Activated CD4-positive, alpha-beta T cell treated with anti-CD3 and anti-CD28 coated beads, Interleukin-2, amount 10 ng/mL, durations not matched to agents 7 days and 5 days (primary cell): ENCODE data around the gene TCF7L1. TPM values are rescaled to one million over a fixed set of nuclear protein-coding genes. Genes with fewer than 3 reads are reported as not detected.

ENCODE experiments used
- CTCF ChIA-PET: fragments of 350-600 bp; sonication (Branson Sonifier 250); formaldehyde crosslinking; loops from one replicate; lab custom pipeline; 2021; ENCODE audit warnings: antibody characterized with exemption; lab: Charles Lee
- POLR2A ChIA-PET: fragments of 350-600 bp; sonication (Branson Sonifier 250); formaldehyde crosslinking; loops from one replicate; lab custom pipeline; 2021; ENCODE audit warnings: antibody characterized with exemption; lab: Charles Lee
- DNase-seq: peaks from one replicate; pipeline ENCODE4 v3.0.0-alpha.2; 2020
- H3K27ac Mint-ChIP-seq: one replicate; pipeline ENCODE4 v1.8.0; 2021; ENCODE audit warnings: mild to moderate bottlenecking, moderate library complexity, mixed read lengths
- H3K27me3 Mint-ChIP-seq: one replicate; pipeline ENCODE4 v1.8.0; 2021; ENCODE audit warnings: mixed read lengths
- H3K36me3 Mint-ChIP-seq: one replicate; pipeline ENCODE4 v1.8.0; 2021; ENCODE audit warnings: low read depth, mixed read lengths
- H3K4me1 Mint-ChIP-seq: one replicate; pipeline ENCODE4 v1.8.0; 2021; ENCODE audit warnings: mixed read lengths
- H3K4me3 Mint-ChIP-seq: one replicate; pipeline ENCODE4 v1.8.0; 2021; ENCODE audit warnings: mild to moderate bottlenecking, moderate library complexity, mixed read lengths
- H3K9me3 Mint-ChIP-seq: one replicate; pipeline ENCODE4 v1.8.0; 2021; ENCODE audit warnings: mixed read lengths
- total RNA-seq, 2 experiments: library from RNA; stranded (reverse); gene quantifications; one replicate each; pipeline ENCODE4 v1.2.3, GENCODE V29; 2021

TCF7L1 gene
- total RNA-seq, 2 experiments from 2014 or later = not detected

DNA sequence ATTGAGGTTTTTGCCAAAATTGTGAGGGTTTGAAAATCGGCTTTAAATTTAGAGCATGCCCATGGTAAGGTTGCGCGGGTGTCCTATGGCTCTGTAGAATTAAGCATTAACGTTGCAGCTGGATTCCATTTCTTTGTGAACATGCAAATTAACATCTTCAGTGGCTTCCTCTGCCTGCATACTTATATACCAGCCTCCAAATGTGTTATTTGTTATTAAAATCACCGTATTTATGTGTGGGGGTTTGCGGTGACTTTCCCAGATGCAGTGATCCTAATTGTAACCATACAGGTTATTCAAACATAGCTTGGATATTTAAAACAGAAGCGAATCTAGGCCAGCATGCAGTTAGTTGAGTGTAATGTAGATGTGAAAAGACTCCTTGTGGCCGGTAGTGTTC is 114.4 kb downstream of the TCF7L1 start:
- ChIA-PET CTCF (no interaction called here), POLR2A (no interaction called here)
- Mint-ChIP-seq H3K36me3 (no peaks in the 10 kb centered on the region), H3K9me3 (no peaks in the 10 kb centered on the region), H3K4me3 (no peak overlapping the region), H3K27me3 (peaks cover 6% of the 10 kb centered on the region), H3K27ac (no peak overlapping the region), H3K4me1 (no peaks in the 10 kb centered on the region)
- no peak for DNase-seq

DNA sequence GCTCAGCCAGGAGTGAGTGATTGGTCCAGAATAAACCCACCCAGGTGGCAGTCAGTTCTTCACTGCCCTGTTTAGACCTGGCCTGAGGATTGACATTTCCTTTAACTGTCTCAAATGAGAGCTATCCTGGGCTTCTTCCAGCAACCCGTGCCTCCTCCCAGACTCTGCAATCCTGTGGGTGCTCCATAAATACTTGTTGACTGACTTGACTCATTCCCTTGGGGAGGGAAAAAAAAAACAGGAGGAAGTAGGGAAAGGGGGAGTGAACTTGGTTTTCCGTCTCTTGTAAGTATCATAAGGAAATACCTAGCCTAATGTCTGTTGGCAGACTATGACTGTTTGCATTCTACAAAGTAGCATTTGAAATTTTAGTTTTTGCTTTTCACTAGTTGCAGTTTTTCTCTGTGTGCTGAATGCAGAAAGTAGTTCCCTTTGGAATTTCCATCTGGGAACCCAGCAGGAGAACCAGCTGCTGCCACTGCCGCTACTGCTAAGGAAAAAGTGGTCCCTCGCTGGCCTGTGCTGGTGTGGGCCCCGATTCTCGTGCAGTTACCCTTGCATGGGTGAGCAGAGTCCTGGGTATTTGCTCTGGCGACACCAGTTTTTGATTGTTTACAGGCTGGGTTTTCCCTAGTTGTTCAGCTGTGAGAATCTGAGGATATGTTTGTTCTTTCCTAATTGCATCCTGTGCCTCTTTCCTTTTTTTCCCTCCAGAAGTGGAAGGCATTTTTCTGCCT is 115.7 kb downstream of the TCF7L1 start:
- CTCF ChIA-PET = no interaction called here
- no peak overlapping the region for H3K27ac Mint-ChIP-seq
- no peak for DNase-seq
- no peak overlapping the region for H3K4me3 Mint-ChIP-seq
- H3K9me3 Mint-ChIP-seq = no peaks in the 10 kb centered on the region
- POLR2A ChIA-PET = no interaction called here
- no peaks in the 10 kb centered on the region for H3K4me1 Mint-ChIP-seq
- H3K36me3 Mint-ChIP-seq = no peaks in the 10 kb centered on the region
- H3K27me3 Mint-ChIP-seq = peaks cover 6% of the 10 kb centered on the region

DNA sequence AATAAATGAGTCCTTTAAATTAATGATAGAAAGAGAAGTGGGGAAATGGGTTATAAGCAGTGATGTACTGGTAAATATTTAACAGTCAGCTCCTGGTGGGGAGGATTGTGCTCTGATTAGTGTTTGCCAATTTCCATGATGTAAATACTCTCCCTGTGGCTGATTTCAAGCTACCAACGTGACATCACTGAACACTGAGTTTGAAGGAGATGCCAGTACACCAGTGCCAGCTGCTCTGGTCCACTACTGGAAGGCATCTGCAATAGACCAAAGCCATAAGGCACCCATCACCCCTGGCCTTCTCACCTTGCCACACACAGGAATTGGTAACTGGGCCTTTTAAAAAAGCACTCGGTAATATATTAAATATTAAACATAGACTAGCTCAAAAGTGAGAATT is 116.9 kb downstream of the TCF7L1 start:
- Mint-ChIP-seq H3K36me3 (no peaks in the 10 kb centered on the region), H3K27me3 (no peaks in the 10 kb centered on the region), H3K27ac (no peak overlapping the region), H3K4me3 (no peak overlapping the region), H3K4me1 (no peaks in the 10 kb centered on the region), H3K9me3 (no peaks in the 10 kb centered on the region)
- no peak for DNase-seq
- POLR2A ChIA-PET = no interaction called here
- CTCF ChIA-PET = interaction anchor here (0.6 kb wide), 1 partner anchor 227 kb away, joined by 3 read pairs; no protein-coding TSS in a partner anchor

DNA sequence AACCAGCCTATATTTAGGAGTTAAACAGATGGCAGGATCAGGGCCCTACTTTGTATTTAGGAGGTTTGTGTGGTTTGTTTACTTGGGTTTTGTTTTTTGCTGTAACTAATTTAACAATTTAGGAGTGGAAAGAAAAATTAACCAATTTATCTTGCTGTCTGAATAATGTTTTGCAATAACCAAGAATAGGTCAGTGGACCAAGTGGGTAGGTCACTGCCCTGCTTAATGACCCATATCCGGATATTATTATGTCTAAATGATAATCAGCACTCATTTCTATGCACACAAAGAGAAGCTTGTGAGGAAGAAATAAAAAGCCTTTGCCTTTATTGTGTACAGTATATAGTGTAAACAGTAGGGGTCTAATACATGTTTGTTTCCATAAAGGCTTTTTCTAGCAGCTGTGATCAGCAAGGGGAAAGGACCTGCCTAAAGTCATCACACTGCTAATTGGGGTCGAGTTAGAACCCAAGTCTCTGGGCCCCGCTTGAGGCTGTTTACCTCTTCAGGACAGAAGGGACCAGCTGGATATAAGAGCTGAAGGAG is 118.0 kb downstream of the TCF7L1 start:
- ChIA-PET POLR2A (no interaction called here), CTCF (interaction anchor here (0.6 kb wide), 1 partner anchor 323 kb away, joined by 4 read pairs; no protein-coding TSS in a partner anchor)
- no peak overlapping the region for H3K27ac Mint-ChIP-seq
- no peaks in the 10 kb centered on the region for H3K36me3 Mint-ChIP-seq
- no peak overlapping the region for H3K4me3 Mint-ChIP-seq
- no peaks in the 10 kb centered on the region for H3K27me3 Mint-ChIP-seq
- no peak for DNase-seq
- H3K9me3 Mint-ChIP-seq = no peaks in the 10 kb centered on the region
- no peaks in the 10 kb centered on the region for H3K4me1 Mint-ChIP-seq

DNA sequence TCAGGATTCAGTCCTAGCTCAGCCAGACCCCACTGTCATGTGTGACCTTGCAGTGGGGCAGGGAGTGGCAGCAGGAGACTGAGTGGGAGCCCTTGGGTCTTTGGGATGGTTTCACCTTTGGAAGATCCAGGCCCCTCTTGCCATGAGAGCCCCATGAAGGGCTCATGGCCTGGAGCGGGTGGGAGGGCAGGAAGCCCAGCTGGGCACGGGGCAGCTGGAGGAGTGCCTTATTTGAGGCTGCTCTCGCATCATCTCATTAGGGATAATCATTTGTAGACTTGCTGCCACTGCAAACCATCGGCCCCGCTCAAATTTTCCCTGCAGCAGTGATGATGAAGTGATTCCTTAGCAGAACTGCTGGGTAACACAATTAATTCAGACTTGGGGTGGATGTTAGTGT is 120.7 kb downstream of the TCF7L1 start:
- no peaks in the 10 kb centered on the region for H3K4me1 Mint-ChIP-seq
- no peaks in the 10 kb centered on the region for H3K27me3 Mint-ChIP-seq
- no peaks in the 10 kb centered on the region for H3K36me3 Mint-ChIP-seq
- no peak overlapping the region for H3K27ac Mint-ChIP-seq
- H3K4me3 Mint-ChIP-seq = no peak overlapping the region
- POLR2A ChIA-PET = no interaction called here
- H3K9me3 Mint-ChIP-seq = no peaks in the 10 kb centered on the region
- CTCF ChIA-PET = interaction anchor here (1.8 kb wide), 1 partner anchor 12 kb away, joined by 5 read pairs; no protein-coding TSS in a partner anchor
- no peak for DNase-seq

DNA sequence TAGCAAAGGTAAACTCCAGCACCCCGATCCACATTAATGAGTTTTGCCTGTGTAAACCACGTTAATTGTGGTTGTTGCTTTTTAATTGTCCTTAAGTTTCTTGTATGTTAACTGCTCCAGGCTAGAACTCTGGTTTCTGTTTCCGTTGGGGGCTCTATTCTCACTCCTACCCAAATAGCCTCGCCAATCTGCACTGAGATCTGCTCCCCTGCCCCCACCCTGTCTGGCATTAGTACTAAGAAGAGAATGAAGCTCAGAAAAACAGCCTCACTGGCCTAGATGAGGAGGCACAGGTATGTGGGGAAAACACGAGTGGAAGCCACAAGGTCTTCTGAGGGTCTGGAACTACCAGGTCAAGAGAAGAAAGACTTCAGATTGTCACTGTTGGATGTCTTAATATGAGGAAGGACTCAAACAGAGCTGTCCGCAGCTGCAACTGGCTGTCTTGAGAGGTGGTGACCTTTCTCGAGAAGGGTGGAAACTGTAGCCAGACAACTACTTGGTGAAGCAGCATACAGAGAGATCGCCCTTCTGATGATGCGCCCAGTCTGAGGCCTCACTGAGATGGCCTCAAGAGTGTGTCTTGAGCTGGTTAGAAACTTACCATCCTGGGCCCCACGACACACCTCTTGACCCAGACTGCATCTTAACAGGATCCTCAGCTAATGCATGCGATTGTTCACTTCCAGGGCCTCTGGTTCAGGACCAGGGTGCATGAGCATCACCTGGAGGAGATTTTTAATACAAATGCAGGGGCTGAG is 121.5 kb downstream of the TCF7L1 start:
- CTCF ChIA-PET = interaction anchor here (0.6 to 1.8 kb wide), 3 partner anchors 9 to 43 kb away, joined by 3 to 5 read pairs (median 3); no protein-coding TSS in a partner anchor
- POLR2A ChIA-PET = no interaction called here
- Mint-ChIP-seq H3K9me3 (no peaks in the 10 kb centered on the region), H3K27me3 (no peaks in the 10 kb centered on the region), H3K4me3 (no peak overlapping the region), H3K4me1 (no peaks in the 10 kb centered on the region), H3K36me3 (no peaks in the 10 kb centered on the region), H3K27ac (no peak overlapping the region)
- DNase-seq = no peak

DNA sequence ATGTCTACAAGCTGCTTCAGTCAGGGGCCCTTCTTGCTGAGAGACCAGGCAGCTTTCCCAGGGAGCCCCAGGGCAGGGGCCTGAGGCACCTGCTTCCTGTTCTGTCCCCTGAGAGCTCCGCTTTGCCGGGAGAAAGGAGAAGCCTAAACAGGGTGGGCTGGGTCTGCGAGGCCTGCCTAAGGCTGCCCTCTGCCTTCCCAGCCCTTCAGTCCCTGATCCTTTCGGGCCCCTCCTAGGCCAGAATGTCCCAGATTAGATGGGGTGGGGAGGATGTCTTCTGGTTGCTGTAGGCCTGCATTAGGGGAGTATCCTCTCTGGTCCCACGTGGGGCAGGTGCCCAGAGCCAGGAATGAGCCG is 122.2 kb downstream of the TCF7L1 start:
- POLR2A ChIA-PET = no interaction called here
- Mint-ChIP-seq H3K27ac (no peak overlapping the region), H3K4me1 (no peaks in the 10 kb centered on the region), H3K4me3 (no peak overlapping the region), H3K9me3 (no peaks in the 10 kb centered on the region), H3K27me3 (no peaks in the 10 kb centered on the region), H3K36me3 (no peaks in the 10 kb centered on the region)
- DNase-seq = no peak
- CTCF ChIA-PET = interaction anchor here (1.2 to 1.8 kb wide), 2 partner anchors 10 kb away, joined by 3 to 5 read pairs; no protein-coding TSS in a partner anchor

DNA sequence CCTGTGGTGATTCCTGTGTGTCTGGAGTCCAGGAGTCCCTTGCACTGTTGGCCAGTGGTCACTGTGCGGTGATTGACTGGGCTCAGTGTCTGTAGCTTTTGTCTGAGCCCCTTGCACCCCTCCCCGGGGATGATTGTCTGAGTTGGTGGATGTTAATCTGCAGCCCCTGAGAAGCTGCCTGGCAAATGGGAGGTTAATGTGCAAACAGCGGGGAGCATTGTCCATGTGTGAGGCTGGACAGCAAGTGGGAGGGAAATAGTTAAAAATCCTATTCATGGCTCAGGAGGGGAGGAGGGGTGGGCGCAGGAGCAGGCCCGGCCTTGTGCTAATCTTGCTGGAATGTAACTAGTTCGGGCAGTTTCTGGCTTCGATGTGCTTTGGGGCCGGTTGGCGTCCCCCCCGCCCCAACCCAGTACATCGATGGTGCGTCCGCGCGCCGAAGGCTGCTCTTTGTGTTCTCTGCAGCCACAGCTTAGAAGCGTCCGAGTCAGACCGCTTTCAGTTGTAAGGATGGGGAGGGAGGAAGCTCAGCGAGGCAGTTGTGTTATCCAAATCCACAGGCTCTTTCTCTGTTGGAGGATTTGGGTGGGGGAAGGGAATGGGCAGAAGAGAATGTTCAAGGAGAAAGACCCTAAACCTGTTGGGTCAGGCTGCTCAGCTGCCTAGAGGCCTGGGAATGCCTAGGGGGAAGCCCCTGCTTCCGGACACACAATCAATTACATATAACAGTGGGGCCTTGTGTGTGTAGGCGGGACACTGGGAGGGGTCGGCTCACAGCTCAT is 122.8 kb downstream of the TCF7L1 start:
- Mint-ChIP-seq H3K27me3 (no peaks in the 10 kb centered on the region), H3K27ac (no peak overlapping the region), H3K9me3 (no peaks in the 10 kb centered on the region), H3K4me1 (no peaks in the 10 kb centered on the region), H3K4me3 (no peak overlapping the region), H3K36me3 (no peaks in the 10 kb centered on the region)
- ChIA-PET POLR2A (no interaction called here), CTCF (interaction anchor here (1.2 to 1.9 kb wide), 2 partner anchors 11 to 71 kb away, joined by 3 to 6 read pairs; no protein-coding TSS in a partner anchor)
- no peak for DNase-seq

DNA sequence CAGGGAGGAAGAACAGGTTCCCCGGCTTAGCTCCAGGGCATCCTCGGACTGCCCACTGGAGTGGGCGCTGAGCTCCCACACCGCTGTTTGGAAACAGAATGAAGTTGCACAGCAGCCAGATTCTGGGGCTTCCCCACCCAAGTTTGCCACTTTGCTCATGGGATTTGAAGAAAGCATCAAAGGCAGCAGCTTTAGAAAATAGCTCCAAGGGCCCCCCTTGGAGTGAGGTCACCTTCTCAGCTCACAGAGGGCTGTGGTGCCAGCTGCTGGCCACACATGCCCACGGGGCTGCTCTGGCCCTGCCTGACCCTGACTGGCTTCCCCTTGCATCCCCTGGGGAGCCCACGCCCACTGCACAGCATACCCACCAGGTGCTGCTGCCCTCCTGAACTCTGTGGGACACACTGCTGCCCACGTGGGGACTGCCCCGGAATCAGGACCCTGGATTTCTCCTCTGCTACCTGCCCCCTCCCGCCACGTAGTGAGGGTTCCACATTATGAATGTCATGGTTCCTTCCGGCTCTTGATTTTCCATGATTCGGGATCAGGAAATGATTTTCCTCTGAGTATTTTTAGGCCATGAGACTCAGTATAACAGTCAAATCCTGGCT is 124.3 kb downstream of the TCF7L1 start:
- DNase-seq = no peak
- Mint-ChIP-seq H3K27me3 (no peaks in the 10 kb centered on the region), H3K4me1 (no peaks in the 10 kb centered on the region), H3K4me3 (no peak overlapping the region), H3K36me3 (no peaks in the 10 kb centered on the region), H3K27ac (no peak overlapping the region), H3K9me3 (no peaks in the 10 kb centered on the region)
- CTCF ChIA-PET = interaction anchor here (0.6 to 1.9 kb wide), 4 partner anchors 9 to 204 kb away, joined by 3 to 6 read pairs (median 4); no protein-coding TSS in a partner anchor
- POLR2A ChIA-PET = no interaction called here

DNA sequence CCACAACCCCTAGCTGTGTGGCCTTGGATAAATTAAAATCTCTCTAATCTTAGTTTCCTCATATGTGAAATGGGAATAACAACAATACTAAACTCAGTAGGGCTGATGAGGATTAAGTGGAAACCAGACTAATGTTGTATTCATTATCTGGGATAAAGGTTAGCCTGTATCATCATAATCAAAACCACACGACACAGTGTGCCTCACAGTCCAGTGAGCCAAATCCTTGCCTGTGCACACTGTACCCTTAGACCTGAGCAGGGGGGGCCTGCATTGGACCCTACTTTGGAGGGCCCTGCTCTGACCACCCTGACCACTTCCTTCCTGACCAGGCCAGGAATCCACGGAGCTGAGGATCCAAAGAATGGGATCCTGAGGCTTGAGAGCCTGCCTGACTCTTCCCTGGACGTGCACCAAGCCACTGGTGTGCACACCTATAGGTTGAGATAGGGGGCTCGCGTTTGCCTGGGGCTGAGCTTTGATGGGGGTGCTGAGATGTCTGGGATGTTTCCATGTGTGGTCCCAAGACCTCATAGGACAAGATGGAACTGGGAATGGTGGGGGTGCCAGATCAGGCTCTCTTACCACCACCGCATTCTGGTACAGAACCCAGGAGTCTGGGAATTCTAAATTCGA is 124.9 kb downstream of the TCF7L1 start:
- Mint-ChIP-seq H3K4me1 (no peaks in the 10 kb centered on the region), H3K27ac (no peak overlapping the region)
- CTCF ChIA-PET = interaction anchor here (1.3 to 1.9 kb wide), 2 partner anchors 8 to 18 kb away, joined by 3 to 6 read pairs; no protein-coding TSS in a partner anchor

DNA sequence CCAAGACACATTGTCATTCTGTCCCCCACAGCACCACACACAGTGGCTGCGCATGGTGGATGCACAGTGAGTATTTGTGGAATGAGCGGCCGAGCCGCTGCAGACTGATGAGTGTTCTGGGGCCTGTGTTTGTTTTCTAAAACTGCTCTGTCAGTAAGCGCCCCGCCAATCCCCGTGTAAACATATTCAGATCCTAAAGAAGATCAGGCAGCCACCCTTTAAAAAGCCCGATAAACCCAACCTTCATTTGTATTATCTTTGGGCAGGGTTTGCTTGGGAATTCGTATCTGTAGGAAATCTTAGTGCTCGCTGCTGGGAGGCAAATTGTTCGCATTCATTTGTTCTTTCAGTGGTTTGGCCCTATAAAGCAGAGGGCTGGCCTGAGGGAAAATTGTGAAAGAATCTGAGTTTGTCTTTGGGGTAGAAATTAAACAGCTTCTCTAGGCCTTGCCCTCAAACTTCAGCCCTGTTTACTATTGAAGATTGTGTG is 126.0 kb downstream of the TCF7L1 start:
- no peaks in the 10 kb centered on the region for H3K36me3 Mint-ChIP-seq
- H3K27me3 Mint-ChIP-seq = peaks cover 5% of the 10 kb centered on the region
- ChIA-PET CTCF (no interaction called here), POLR2A (no interaction called here)
- H3K4me3 Mint-ChIP-seq = no peak overlapping the region
- no peaks in the 10 kb centered on the region for H3K4me1 Mint-ChIP-seq
- no peak overlapping the region for H3K27ac Mint-ChIP-seq
- no peaks in the 10 kb centered on the region for H3K9me3 Mint-ChIP-seq
- no peak for DNase-seq

More for the DNA sequence above, 124.9 kb downstream of the TCF7L1 start:
- POLR2A ChIA-PET = no interaction called here
- DNase-seq = no peak
- Mint-ChIP-seq H3K36me3 (no peaks in the 10 kb centered on the region), H3K9me3 (no peaks in the 10 kb centered on the region), H3K27me3 (peaks cover 3% of the 10 kb centered on the region), H3K4me3 (no peak overlapping the region)
